K562 (cell line): ENCODE data around the gene MRPS18B. TPM values are rescaled to one million over a fixed set of nuclear protein-coding genes. Genes with fewer than 3 reads are reported as not detected.

ENCODE experiments used
- ATF6 ChIP-seq: sonication (generic); formaldehyde crosslinking; IDR thresholded peaks from 2 replicates; pipeline ENCODE4 v1.4.0; 2020; ENCODE audit warnings: mild to moderate bottlenecking, missing genetic modification reagents
- DLX4 ChIP-seq: fragments of 250-450 bp; sonication (Bioruptor Pico); IDR thresholded peaks from 2 replicates; pipeline ENCODE4 v1.6.1; 2021; ENCODE audit warnings: mild to moderate bottlenecking
- ELF2 ChIP-seq: fragments of 250-450 bp; sonication (Bioruptor Pico); IDR thresholded peaks from 2 replicates; pipeline ENCODE4 v1.5.0; 2021; ENCODE audit warnings: mild to moderate bottlenecking
- ETS1 ChIP-seq: conservative IDR thresholded peaks from 2 replicates; pipeline ENCODE4 v1.6.1; 2011; ENCODE audit warnings: low read depth, mild to moderate bottlenecking, low read length; ENCODE audit not compliant: control insufficient read depth
- ETV5 ChIP-seq: sonication (generic); formaldehyde crosslinking; IDR thresholded peaks from 2 replicates; pipeline ENCODE4 v1.4.0; 2020; ENCODE audit warnings: low read depth, mild to moderate bottlenecking, missing genetic modification reagents
- ETV6 ChIP-seq, 3 experiments: fragments of 150-350 bp in 1 of 3; sonication (generic) in 1 of 3; formaldehyde crosslinking in 1 of 3; IDR thresholded peaks; 2 replicates each; pipeline versions ENCODE4 v1.6.1 to v1.8.0; 2014 to 2022; ENCODE audit warnings: borderline replicate concordance in 2 of 3, low read depth in 2 of 3, antibody characterized with exemption in 1 of 3, low read length in 1 of 3, mild to moderate bottlenecking in 1 of 3, missing genetic modification reagents in 1 of 3
- HIVEP1 ChIP-seq: fragments of 250-450 bp; sonication (Bioruptor Pico); IDR thresholded peaks from 2 replicates; pipeline ENCODE4 v1.4.0; 2020; ENCODE audit warnings: mild to moderate bottlenecking
- HNRNPH1 ChIP-seq: fragments of 200-400 bp; formaldehyde crosslinking; optimal IDR thresholded peaks from 2 replicates; pipeline ENCODE3; 2017; ENCODE audit warnings: low read depth, mild to moderate bottlenecking, low read length, moderate library complexity
- IFI16 ChIP-seq: fragments of 250-450 bp; sonication (Bioruptor Pico); IDR thresholded peaks from 2 replicates; pipeline ENCODE4 v2.1.2; 2022; ENCODE audit warnings: mild to moderate bottlenecking, inconsistent platforms
- KAT8 ChIP-seq: fragments of 450-650 bp; IDR thresholded peaks from 2 replicates; pipeline ENCODE4 v1.6.1; 2016; ENCODE audit warnings: low read depth, mild to moderate bottlenecking
- MITF ChIP-seq: IDR thresholded peaks from 2 replicates; pipeline ENCODE4 v1.6.1; 2014; ENCODE audit warnings: antibody characterized with exemption
- NFIX ChIP-seq: fragments of 250-450 bp; sonication (Bioruptor Pico); IDR thresholded peaks from 2 replicates; pipeline ENCODE4 v1.4.0; 2020; ENCODE audit warnings: low read depth, mild to moderate bottlenecking, moderate library complexity
- RB1 ChIP-seq: fragments of 450-650 bp; IDR thresholded peaks from 2 replicates; pipeline ENCODE4 v1.6.1; 2017; ENCODE audit warnings: low read depth, mild to moderate bottlenecking
- RBM25 ChIP-seq: fragments of 200-400 bp; formaldehyde crosslinking; IDR thresholded peaks from 2 replicates; pipeline ENCODE4 v1.6.1; 2018; ENCODE audit warnings: low read length, low read depth, moderate library complexity; ENCODE audit not compliant: severe bottlenecking
- RHOXF2B ChIP-seq: fragments of 250-450 bp; sonication (Bioruptor Pico); conservative IDR thresholded peaks from 2 replicates; pipeline ENCODE4 v1.5.1; 2021
- SAFB2 ChIP-seq: fragments of 200-400 bp; formaldehyde crosslinking; IDR thresholded peaks from 2 replicates; pipeline ENCODE4 v1.6.1; 2018; ENCODE audit warnings: borderline replicate concordance, low read length, low read depth, moderate library complexity; ENCODE audit not compliant: severe bottlenecking
- SMAD2 ChIP-seq: fragments of 150-350 bp; IDR thresholded peaks from 2 replicates; pipeline ENCODE4 v1.6.1; 2014; ENCODE audit warnings: low read depth, mild to moderate bottlenecking, low read length
- USF2 ChIP-seq: sonication (generic); formaldehyde crosslinking; IDR thresholded peaks from 2 replicates; pipeline ENCODE4 v1.5.0; 2020; ENCODE audit warnings: missing genetic modification reagents
- ZFP30 ChIP-seq: fragments of 250-450 bp; sonication (Bioruptor Pico); IDR thresholded peaks from 2 replicates; pipeline ENCODE4 v1.8.0; 2022; ENCODE audit warnings: moderate library complexity, mild to moderate bottlenecking, inconsistent platforms, borderline replicate concordance
- ZKSCAN8 ChIP-seq: fragments of 200-800 bp; sonication (Bioruptor generic); IDR thresholded peaks from 2 replicates; pipeline ENCODE4 v1.6.1; 2016; ENCODE audit warnings: missing genetic modification characterization, missing compliant biosample characterization
- ZNF696 ChIP-seq: fragments of 250-450 bp; sonication (Bioruptor Pico); conservative IDR thresholded peaks from 2 replicates; pipeline ENCODE4 v1.4.0; 2020; ENCODE audit warnings: mild to moderate bottlenecking, moderate library complexity
- polyA plus RNA-seq, 8 experiments: library from polyadenylated mRNA; depleted of rRNA in 4 of 8; stranded (reverse) in 5 of 8; unstranded in 3 of 8; fragments of >200 nt; fragmentation: Nextera tagmentation in 2 of 8; fragmentation: Illumina TruSeq in 1 of 8; extraction: Ambion mirVana in 2 of 8; extraction: Trizol in 1 of 8; gene quantifications; 2 replicates each; pipeline versions ENCODE4 v1.2.1 to v1.2.3, GENCODE V29; 2011 to 2014; ENCODE audit warnings: inconsistent platforms in 1 of 8, missing spikeins in 1 of 8
- total RNA-seq, 7 experiments: library from RNA; depleted of rRNA in 6 of 7; stranded (reverse); fragments of >200 nt in 6 of 7; fragmentation: Illumina TruSeq in 2 of 7; extraction: Trizol in 2 of 7; gene quantifications; 2 replicates each; pipeline versions ENCODE4 v1.2.1 to v1.2.3, GENCODE V29; 2011 to 2021; ENCODE audit warnings: low replicate concordance in 1 of 7

MRPS18B gene
- total and polyA plus RNA-seq, 9 of the 15 experiments (the other 6 are each of a cell fraction or from before 2014, with no cell fraction given) = 132 to 383 (median 178) TPM

- TF ChIP-seq ETV5 (CRISPR knock-in tag) = peak; percentile 60
- no peak for TF ChIP-seq ZFP30 (CRISPR knock-in tag)
- no peak for TF ChIP-seq SAFB2
- TF ChIP-seq ELF2 (CRISPR knock-in tag) = no peak
- no peak for TF ChIP-seq RHOXF2B (CRISPR knock-in tag)
- TF ChIP-seq DLX4 (CRISPR knock-in tag) = no peak
- TF ChIP-seq RBM25 = no peak
- no peak for TF ChIP-seq ZNF696 (CRISPR knock-in tag)
- no peak for TF ChIP-seq USF2 (CRISPR knock-in tag)
- TF ChIP-seq IFI16 (CRISPR knock-in tag) = no peak
- peak; percentile 39 for TF ChIP-seq HNRNPH1
- TF ChIP-seq NFIX (CRISPR knock-in tag) = no peak
- 0 out of 2 replicates have a peak, but pooled peaks have one; percentile 50 for TF ChIP-seq ETS1
- no peak for TF ChIP-seq KAT8
- TF ChIP-seq MITF = no peak
- TF ChIP-seq HIVEP1 = no peak
- no peak for TF ChIP-seq SMAD2
- peak; percentile 53; the same call in 1 of the 2 replicates for TF ChIP-seq RB1
- no peak; a peak in 1 of 4 replicates for TF ChIP-seq ETV6 (IDR thresholded peaks at IDR 0.05; ENCODE audit: borderline replicate concordance in 1 of 2, low read depth in 2 of 2, low read length in 1 of 2)
- TF ChIP-seq ETV6 (CRISPR knock-in tag; IDR thresholded peaks at IDR 0.05; ENCODE audit: borderline replicate concordance) = no peak
- peak; percentile 74; the same call in 1 of the 2 replicates for TF ChIP-seq ATF6 (CRISPR knock-in tag)
- no peak for TF ChIP-seq ZKSCAN8 (CRISPR knock-in tag)
Measured at GRCh38 chr6:30647242-30648116, 29.8 kb downstream of the MRPS18B start (continued).
